GM12892 (cell line): ENCODE results near the gene PITPNC1.
"Not testable (repeated sequence)": the region's sequence is repeated elsewhere in the genome, so short reads cannot be mapped to it uniquely, and the experiment has no call there.

ENCODE experiments used
- DNase-seq: peaks from one replicate; pipeline ENCODE4 v3.0.0; 2011; ENCODE audit not compliant: insufficient read length
- FAIRE-seq: peaks from 2 replicates; lab custom pipeline; 2011; peaks lifted over from hg19 to GRCh38; lab: Jason Lieb, UNC
- POLR2A ChIP-seq: IDR thresholded peaks from 2 replicates; pipeline ENCODE4 v1.6.1; 2011; ENCODE audit warnings: low read depth, low read length, control low read depth
- POLR2AphosphoS5 ChIP-seq: IDR thresholded peaks from 2 replicates; pipeline ENCODE4 v1.6.1; 2011; ENCODE audit warnings: low read depth, low read length, control low read depth
- TAF1 ChIP-seq: IDR thresholded peaks from 2 replicates; pipeline ENCODE4 v1.6.1; 2011; ENCODE audit warnings: low read depth, mild to moderate bottlenecking, control low read depth, low read length, borderline replicate concordance

Gene PITPNC1

DNA sequence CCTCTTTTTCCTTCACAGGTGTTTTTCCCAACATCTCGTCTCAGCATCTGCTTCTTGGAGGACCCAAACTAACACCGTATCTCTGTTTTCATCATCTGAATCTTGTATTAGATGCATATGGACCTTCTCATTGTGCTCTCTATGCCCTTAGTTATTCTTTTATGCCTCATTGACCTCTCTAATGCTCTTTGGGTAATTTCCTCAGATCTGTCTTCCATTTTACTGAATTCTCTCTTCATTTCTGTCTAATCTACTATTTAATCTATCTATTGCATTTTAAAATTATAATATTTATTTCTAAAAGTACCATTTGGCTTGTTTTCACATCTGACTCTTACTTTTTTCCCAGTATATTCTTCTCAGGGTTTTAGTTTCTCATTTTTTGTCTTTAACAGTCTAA, 81.1 kb downstream of the PITPNC1 start:
- no peak for TF ChIP-seq TAF1
- TF ChIP-seq POLR2A, result no peak
- TF ChIP-seq POLR2AphosphoS5, result no peak
- FAIRE-seq, result no peak
- DNase-seq, result no peak

DNA sequence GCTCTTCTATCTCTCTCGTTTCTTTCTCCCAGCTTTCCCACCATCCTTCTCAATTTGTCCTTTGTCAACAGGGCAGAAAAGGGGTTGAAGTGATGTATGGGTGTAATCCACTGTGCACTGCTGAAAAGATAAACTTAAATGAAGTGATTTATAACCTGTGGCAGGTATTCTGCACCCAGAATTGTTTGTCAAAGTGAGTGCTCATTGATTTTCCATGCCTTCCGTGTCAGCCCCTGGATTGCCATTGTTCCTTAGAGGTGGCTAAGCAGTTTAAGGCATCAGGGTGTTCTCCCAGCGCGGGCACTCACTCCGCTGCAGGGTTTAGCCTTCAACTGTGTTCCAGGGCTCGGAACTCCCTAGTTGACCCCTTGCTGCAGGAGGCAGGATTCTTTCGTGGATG, 82.9 kb downstream of the PITPNC1 start:
- TF ChIP-seq POLR2AphosphoS5 (no peak), POLR2A (no peak), TAF1 (no peak)
- FAIRE-seq, result no peak
- DNase-seq, result no peak

GRCh38 chr17:67461228-67461780, 84.2 kb downstream of the PITPNC1 start:
- no peak for FAIRE-seq
- DNase-seq, result no peak
- TF ChIP-seq TAF1 (no peak), POLR2AphosphoS5 (no peak), POLR2A (no peak)

DNA sequence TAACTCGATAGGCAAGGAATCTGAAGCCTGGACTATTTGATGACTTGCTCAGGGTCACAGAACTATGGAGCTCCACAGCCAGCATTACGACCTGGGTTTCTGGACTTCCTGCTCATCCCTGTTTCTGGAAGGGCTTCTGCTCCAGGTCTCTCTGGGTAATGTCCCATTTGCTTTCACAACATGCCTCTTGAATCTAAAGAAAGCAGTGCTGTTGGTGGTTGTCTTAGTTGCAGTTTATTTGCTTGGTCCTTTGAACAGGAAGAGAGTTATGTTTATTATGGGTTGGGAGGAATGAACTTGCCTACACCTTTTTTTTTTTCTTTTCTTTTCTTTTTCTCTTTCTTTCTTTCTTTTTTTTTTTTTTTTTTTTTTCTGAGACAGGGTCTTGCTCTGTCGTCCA, 84.8 kb downstream of the PITPNC1 start:
- TF ChIP-seq POLR2A (no peak), POLR2AphosphoS5 (no peak), TAF1 (no peak)
- DNase-seq (no peak), FAIRE-seq (no peak)

DNA sequence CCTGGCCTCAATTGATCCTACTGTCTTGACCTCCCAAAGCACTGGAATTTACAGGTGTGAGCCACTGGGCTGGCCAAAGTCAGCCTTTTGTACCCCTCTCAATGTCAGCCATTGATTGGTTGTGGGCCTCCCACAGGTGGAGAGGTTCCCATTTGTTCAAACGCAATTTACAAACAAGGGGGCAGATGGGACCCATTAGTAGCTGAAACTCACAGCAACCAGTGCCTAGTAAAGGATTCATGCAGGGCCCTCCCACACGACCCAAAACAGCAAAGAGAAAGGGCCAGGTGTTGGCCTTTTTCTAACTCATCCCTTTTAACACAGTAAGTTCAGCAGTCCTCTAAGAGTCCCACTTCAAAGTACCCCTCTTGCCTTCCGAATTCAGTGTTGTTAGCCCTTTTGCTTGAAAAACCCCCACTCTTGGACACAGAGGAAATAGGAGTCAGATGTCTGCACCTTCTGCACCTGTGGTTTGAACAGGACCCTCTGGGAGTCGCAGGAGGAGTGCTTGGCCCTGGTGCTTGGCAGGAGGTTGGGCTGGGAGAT, 89.2 kb downstream of the PITPNC1 start:
- no peak for FAIRE-seq

DNA sequence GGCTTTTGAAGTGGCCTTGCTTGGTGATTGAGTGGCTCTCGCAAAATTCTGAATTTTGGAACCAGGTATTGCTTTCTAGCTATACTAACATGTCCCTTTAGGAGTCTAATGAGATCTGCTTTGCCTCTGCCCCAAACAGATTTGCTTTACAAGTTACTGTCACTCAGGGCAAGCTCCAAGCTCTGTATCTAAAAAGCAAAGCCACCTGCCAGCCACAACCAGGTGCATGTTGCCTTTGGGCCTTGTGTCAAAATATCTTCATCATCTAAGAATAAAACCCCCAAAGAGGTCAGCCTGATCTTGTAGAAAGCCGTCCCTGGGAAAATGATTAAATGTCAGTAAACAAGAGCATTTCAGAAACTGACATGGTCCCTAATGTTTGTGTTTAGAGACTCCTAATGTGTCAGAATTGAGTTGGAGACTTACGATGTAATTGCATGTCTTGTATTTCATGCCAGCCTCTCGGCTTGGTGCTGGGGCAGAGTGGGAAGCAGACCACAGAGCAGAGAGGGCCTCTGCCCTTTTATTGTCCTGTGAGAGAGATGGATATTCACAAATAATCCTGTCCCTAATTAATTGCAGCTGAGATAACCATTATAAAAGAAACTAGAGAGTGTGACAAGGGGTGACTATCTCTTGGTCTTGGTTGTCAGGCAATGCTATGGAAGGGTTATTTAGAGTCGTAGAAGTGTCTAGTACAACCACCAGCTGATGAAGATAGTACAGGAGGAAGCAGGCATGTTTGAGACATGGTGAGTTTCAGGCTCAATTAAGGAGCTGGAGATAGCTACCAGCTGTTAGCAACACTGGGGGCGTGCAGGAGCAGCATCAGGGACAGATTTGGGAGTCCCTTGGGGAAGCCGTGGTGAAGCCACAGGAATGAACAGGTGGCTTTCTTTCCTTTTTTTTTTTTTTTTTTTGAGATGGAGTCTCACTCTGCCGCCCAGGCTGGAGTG, 90.7 kb downstream of the PITPNC1 start:
- DNase-seq, result peak; percentile 23
- no peak for FAIRE-seq
- TF ChIP-seq TAF1 (no peak), POLR2A (no peak), POLR2AphosphoS5 (no peak)

More for the DNA sequence above, 89.2 kb downstream of the PITPNC1 start:
- DNase-seq, result no peak
- TF ChIP-seq TAF1, result no peak
- no peak for TF ChIP-seq POLR2AphosphoS5
- TF ChIP-seq POLR2A, result no peak

DNA sequence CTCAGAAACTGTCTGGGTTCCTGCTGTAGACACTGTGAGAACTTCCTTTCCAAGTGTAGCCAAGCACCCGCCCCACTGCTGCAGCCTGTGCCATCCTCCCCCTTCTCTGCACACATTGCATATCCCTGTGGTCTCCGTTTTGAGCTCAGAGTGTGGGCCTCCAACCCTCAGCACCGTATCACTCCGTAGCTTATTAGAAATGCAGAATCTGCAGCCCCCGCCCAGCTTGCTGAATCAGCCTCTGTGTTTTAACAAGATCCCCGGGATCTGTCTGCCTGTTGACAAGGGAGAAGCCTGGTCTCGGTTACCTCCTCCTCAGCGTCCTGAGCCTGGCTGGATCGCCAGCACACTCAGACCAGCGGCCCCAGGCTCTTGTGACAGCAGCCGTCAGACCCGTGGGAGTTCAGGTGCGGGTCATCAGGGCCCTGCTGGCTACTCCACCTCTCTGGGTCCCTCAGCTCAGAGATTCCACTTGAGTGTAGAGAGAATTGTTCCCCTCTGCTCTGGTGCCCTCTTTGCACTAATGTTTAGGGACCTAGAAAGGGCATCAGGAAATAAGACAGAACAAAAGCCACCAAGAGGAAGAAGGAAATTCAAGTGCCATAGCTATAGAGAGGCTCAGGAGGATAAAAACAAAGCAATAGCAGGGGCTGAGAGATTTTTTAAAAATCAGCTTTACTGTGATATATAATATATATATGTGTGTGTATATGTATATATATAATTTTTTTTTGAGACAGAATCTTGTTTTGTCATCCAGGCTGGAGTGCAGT, 92.3 kb downstream of the PITPNC1 start:
- FAIRE-seq (no peak), DNase-seq (no peak)
- TF ChIP-seq POLR2AphosphoS5 (no peak), TAF1 (no peak), POLR2A (no peak)

DNA sequence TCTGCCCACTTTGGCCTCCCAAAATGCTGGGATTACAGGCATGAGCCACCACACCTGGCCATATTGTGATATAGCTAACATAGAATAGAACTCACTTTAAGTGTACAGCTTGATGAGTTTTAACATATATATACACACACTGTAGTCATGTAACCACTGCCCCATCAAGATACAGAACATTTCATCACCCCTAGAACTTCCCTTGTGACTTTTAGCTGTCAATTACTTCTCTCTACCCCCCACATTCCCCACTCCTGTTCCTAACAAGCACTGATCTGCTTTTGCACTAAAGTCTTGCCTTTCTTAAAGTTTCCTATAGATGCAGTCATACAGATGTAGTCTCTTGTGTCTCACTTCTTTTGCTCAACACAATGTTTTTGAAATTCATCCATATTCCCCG, 93.1 kb downstream of the PITPNC1 start:
- TF ChIP-seq TAF1 (no peak), POLR2A (no peak), POLR2AphosphoS5 (no peak)
- no peak for FAIRE-seq
- no peak for DNase-seq

- FAIRE-seq (no peak), DNase-seq (no peak)
- TF ChIP-seq POLR2A (no peak), POLR2AphosphoS5 (no peak), TAF1 (no peak)
These were observed 94.0 kb downstream of the PITPNC1 start for GRCh38 chr17:67471118-67471517.

GRCh38 chr17:67472606-67473005, 95.5 kb downstream of the PITPNC1 start:
- not testable (repeated sequence) for DNase-seq, FAIRE-seq

DNA sequence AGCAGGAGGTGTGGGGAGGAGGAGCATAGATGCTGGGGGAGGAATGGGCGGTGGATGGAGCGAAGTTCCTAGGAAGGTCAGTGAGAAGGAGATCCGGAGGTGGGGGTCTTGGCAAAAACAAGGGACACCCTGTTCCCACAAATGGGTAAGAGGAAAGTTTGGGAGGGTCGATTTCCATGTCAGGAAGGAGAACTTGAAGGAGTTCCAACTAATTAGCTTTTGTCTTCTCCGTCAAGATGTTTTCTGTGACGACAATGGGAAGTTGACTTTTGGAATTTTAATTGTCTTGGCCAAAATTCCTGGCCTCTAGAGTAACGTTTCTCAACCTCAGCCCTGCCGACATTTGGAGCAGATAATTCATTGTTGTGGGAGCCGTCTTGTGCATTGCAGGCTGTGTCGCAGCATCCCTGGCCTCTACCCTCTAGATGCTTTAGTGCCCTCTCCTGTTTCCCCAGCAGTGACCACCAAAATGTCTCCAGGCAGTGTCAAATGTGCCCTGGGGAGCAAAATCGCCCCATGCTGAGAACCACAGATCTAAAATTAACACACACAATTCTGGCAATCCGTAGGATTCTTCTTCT, 97.1 kb downstream of the PITPNC1 start:
- TF ChIP-seq POLR2A, result no peak
- TF ChIP-seq POLR2AphosphoS5, result no peak
- TF ChIP-seq TAF1, result no peak
- DNase-seq (no peak), FAIRE-seq (no peak)
